Measurements from ENCODE around the gene KCNQ4. TPM values are rescaled to one million over a fixed set of nuclear protein-coding genes. Genes with fewer than 3 reads are reported as not detected.

Gene KCNQ4
- total RNA-seq, 6 experiments from 2014 or later = 0.05 TPM; not detected in 5

GRCh38 chr1:40776236-40777072 lies 7.1 kb upstream of the KCNQ4 start:
- Mint-ChIP-seq H3K4me3 (no peak overlapping the region), H3K9me3 (peaks cover 13% of the 10 kb centered on the region), H3K27ac (no peak overlapping the region), H3K4me1 (ENCODE audit: low read depth) (peaks cover 7% of the 10 kb centered on the region), H3K36me3 (ENCODE audit: low read depth) (peaks cover 27% of the 10 kb centered on the region), H3K27me3 (ENCODE audit: insufficient read depth) (peaks cover 1% of the 10 kb centered on the region; the same call in 1 of the 2 replicates)
- TF ChIP-seq CTCF (IDR thresholded peaks at IDR 0.05) = no peak
- no peak for DNase-seq

- H3K4me3 Mint-ChIP-seq = no peak overlapping the region
- peaks cover 7% of the 10 kb centered on the region for H3K4me1 Mint-ChIP-seq (ENCODE audit: low read depth)
- H3K27ac Mint-ChIP-seq = no peak overlapping the region
- no peak for DNase-seq
- H3K9me3 Mint-ChIP-seq = peaks cover 13% of the 10 kb centered on the region
- no peak for TF ChIP-seq CTCF (IDR thresholded peaks at IDR 0.05)
- peaks cover 10% of the 10 kb centered on the region for H3K27me3 Mint-ChIP-seq (ENCODE audit: insufficient read depth)
- H3K36me3 Mint-ChIP-seq (ENCODE audit: low read depth) = peaks cover 27% of the 10 kb centered on the region
Observed at GRCh38 chr1:40777224-40777970, 6.2 kb upstream of the KCNQ4 start.

- DNase-seq = no peak
- H3K9me3 Mint-ChIP-seq = peaks cover 13% of the 10 kb centered on the region
- no peak overlapping the region for H3K4me3 Mint-ChIP-seq
- TF ChIP-seq CTCF (IDR thresholded peaks at IDR 0.05) = no peak
- peaks cover 28% of the 10 kb centered on the region for H3K27me3 Mint-ChIP-seq (ENCODE audit: insufficient read depth)
- no peak overlapping the region for H3K27ac Mint-ChIP-seq
- H3K36me3 Mint-ChIP-seq (ENCODE audit: low read depth) = peaks cover 16% of the 10 kb centered on the region
- H3K4me1 Mint-ChIP-seq (ENCODE audit: low read depth) = peaks cover 10% of the 10 kb centered on the region
Observed at GRCh38 chr1:40780678-40781607, 2.6 kb upstream of the KCNQ4 start.

GRCh38 chr1:40781608-40781971 lies 2.0 kb upstream of the KCNQ4 start:
- Mint-ChIP-seq H3K4me1 (ENCODE audit: low read depth) (peaks cover 10% of the 10 kb centered on the region), H3K27me3 (ENCODE audit: insufficient read depth) (peaks cover 29% of the 10 kb centered on the region), H3K27ac (no peak overlapping the region), H3K9me3 (peaks cover 10% of the 10 kb centered on the region), H3K36me3 (ENCODE audit: low read depth) (peaks cover 10% of the 10 kb centered on the region), H3K4me3 (no peak overlapping the region)
- DNase-seq = no peak
- TF ChIP-seq CTCF (IDR thresholded peaks at IDR 0.05) = no peak

GRCh38 chr1:40782371-40782956 lies 1.1 kb upstream of the KCNQ4 start:
- no peak for DNase-seq
- peaks cover 1% of the 10 kb centered on the region for H3K36me3 Mint-ChIP-seq (ENCODE audit: low read depth)
- H3K27me3 Mint-ChIP-seq (ENCODE audit: insufficient read depth) = peaks cover 33% of the 10 kb centered on the region
- no peak overlapping the region for H3K27ac Mint-ChIP-seq
- no peak for TF ChIP-seq CTCF (IDR thresholded peaks at IDR 0.05)
- H3K4me1 Mint-ChIP-seq (ENCODE audit: low read depth) = peaks cover 10% of the 10 kb centered on the region
- peaks cover under 1% of the 10 kb centered on the region for H3K9me3 Mint-ChIP-seq
- H3K4me3 Mint-ChIP-seq = no peak overlapping the region; the same call in 1 of the 2 replicates
